Measurements from ENCODE around the gene PTMA.
"Not testable (repeated sequence)": the region's sequence is repeated elsewhere in the genome, so short reads cannot be mapped to it uniquely, and the experiment has no call there.

PTMA gene

DNA sequence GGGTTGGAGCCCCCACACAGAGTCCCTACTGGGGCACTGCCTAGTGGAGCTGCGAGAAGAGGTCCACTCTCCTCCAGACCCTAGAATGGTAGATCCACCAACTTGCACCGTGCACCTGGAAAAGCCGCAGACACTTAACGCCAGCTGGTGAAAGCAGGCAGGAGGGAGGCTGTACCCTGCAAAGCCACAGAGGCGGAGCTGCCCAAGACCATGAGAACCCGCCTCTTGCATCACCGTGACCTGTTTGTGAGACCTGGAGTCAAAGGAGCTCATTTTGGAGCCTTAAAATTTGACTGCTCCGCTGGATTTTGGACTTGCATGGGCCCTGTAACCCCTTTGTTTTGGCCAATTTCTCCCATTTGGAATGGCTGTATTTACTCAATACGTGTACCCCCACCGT, 40.7 kb downstream of the PTMA start:
- DNase-seq = not testable (repeated sequence)

DNA sequence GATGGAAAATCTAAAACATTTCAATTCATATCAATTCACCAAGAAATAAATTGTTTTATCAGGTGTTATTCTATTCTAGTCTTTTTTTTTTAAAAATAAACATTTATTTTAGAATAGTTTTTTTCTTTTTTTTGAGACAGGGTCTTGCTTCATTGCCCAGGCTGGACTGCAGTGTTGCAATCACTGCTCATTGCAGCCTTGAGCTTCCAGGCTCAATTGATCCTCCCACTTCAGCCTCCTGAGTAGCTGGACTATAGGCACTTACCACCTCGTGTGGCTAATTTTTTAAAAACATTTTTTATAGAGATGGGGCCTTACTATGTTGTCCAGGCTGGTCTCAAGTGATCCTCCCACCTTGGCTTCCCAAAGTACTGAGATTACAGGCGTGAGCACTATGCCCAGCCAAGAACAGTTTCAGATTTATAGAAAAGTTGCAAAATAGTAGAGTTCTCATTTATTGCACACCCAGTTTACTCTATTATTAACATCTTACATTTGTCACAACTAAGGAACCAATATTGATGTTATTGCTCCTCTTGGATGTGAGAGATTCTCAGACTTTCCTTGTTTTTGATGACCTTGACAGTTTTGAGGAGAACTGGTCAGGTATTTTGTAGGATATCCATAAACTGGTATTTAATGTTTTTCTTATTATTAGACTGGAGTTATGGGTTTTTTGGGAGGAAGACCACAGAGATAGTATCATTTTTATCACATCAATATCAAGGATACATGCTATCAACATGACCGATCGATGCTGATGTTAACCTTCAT, 42.9 kb downstream of the PTMA start:
- no peak for DNase-seq

DNA sequence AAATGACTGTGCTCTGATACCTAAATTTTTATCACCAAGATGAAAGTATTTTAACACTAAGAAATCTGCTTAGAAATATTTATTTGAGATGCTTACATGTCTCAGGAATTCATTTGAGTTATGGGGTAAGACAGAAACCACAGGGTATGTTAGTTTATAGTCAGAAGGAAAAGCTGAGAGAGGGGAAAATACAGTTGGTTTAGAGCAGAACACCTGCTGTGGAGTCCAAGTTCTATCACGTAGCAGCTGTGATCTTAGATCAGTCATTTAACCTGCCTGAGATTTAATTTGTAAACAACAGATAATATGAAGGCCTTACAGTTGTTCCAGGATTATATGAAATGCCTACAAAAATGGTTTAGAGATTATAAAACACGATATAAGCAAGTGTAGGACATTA, 43.7 kb downstream of the PTMA start:
- DNase-seq = no peak

DNA sequence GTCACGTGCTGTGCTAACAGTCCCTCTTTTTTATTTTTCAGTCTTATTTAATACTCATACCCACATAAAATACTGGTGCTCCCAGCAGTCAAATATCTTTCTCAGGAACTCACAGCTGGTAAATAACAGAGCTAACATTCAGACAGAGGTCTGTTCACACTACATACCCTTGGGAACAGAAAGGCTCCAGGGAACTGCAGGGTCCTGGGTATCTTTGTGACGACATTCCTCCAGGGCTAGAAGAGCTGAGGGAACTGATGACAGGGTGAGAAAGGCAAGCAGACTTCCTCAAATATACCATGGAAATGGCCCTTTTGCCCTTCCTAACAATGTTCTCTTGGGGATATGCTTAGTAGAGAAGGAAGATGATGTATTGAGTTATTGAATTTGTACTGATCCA, 53.4 kb downstream of the PTMA start:
- DNase-seq = no peak

Measured in amygdala (tissue), 56 donors.